Left kidney (tissue), 2 donors: ENCODE measurements around the gene HEATR3. TPM values are rescaled to one million over a fixed set of nuclear protein-coding genes. Genes with fewer than 3 reads are reported as not detected.
"Not testable (repeated sequence)": the region's sequence is repeated elsewhere in the genome, so short reads cannot be mapped to it uniquely, and the experiment has no call there.

Experiments
- DNase-seq: peaks from one replicate; pipeline ENCODE4 v3.0.0-alpha.2; 2013
- polyA plus RNA-seq: library from polyadenylated mRNA; unstranded; fragments of 120-200 nt; gene quantifications from one replicate; pipeline ENCODE4 v1.2.1, GENCODE V29; 2013; ENCODE audit not compliant: insufficient read length

The HEATR3 gene
- polyA plus RNA-seq, 1 donor = 23.3 TPM

DNA sequence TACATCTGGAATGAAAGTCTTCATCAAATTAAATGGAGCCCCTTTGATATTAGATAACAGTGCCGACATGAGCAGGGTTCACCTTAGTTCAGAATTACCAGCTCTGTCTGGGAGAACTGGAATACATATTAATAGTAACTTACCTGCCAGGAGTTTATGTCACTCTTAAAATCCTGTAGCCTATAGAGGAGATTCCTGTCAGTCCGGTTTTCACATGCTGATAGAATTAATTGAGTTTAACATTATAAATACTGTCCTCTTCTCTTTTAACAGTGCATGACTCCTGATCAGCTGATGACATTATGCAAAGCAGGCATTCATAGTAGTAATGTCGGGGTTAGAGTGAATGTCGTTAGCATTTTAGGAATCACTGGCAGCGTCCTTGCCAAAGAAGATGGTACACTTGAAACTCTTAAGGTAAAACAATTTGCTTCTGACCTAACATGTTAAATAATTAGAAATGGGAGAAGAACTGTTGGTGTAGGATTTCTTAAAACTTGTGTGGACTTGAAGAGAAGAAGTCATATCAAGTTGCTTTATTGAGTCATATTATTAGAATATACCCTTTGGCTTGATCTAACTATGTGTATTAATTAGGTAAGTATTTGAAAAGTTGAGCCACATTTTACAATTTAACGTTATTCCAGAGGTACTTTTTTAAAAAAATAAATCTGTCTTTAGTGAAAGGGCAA, 34.3 kb downstream of the HEATR3 start:
- no peak for DNase-seq

DNA sequence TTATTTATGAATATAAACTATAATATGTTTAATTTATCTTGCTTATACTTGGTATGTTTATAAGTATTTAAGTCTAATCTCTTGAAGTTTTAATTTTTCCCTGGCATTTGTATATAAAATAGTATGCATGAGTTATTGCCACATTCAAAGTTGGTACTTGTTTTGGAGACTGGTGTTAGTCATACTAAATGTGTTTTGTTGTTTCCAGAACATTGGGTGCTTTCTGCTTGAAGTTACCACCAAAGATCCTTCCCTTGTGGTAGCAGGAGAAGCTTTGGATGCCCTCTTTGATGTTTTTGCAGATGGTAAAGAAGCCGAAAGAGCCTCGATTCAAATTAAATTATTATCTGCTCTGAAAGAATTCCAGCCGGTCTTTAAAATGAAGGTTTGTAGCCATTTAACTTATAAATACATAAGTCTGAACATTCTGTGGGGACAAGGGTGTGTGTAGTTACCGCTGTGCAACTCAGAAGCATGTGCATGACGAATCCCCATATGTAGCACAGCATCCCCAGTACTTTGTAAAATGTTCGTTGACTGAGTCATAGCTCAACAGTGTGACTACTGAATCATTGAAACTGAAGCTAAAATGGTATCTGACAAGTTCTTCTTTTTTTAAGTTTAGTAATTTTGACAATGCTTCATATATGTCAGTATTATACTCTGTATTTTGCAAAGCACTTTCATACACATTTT, 36.4 kb downstream of the HEATR3 start:
- DNase-seq = no peak

DNA sequence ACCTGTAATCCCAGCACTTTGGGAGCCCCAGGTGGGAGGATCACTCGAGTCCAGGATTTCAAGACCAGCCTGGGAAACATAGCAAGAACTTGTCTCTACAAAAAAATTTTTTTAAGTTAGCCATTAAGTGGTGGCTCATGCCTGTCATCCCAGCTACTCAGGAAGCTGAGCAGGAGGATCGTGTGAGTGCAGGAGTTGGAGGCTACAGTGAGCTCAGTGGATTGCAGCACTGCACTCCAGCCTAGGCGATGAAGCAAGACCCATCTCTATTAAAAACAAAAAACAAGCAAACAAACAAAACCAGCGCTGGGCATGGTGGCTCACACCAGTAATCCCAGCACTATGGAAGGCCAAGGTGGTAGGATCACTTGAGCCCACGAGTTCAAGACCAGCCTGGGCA, 38.0 kb downstream of the HEATR3 start:
- no peak for DNase-seq

DNA sequence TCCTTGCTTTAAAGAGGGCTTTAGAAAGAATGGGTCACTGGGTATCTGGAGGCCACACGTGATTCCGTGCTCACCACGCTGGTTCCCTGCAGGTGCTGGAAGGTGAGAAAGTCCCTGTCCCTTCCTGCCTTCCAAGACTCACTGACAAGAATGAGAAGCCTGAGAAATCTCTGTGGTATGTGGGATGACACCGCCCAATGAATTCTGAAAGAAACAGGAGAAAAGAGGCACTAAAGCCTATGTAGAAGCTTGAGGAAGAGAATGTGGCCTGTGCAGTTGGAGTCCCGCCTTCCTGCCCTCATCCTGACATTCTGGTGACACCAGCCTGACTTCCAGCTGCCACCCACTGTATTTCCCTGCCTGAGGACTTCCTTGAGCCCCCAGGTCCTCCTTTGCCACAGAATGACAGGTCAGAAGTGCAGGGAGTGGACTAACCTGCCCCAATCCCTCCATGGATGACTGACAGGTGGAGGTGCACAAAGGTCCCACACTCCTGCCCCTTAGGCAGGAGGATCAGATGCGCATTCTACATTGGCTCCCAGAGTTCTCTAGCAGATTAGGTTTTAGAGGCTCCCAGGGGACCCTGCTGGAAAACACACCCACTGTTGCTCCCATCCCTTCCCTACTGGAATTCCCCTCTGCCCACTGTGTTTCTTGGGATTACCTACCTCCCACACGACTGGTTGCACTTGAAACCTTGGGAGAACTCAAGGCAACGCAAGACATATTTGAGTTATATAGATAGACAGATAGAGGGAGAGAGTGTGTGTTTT, 48.8 kb downstream of the HEATR3 start:
- no peak for DNase-seq

DNA sequence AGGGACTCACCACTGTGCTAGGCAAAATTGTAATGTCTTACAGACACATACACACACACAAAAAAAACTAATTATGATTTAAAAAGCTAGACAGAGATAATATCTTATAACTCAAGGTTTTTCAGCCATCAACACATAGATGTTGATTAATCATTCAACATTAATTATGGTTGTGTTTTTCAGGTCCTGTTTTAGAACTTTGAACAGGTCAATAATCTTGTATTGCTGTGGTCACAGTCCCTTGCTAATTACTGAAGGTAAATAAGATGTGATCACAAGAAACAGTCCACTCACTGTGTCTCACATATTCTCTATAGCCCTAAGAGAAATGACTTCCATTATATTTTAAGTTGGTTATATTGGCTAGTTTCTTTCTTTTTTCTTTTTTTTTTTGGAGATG, 54.9 kb downstream of the HEATR3 start:
- no peak for DNase-seq

DNA sequence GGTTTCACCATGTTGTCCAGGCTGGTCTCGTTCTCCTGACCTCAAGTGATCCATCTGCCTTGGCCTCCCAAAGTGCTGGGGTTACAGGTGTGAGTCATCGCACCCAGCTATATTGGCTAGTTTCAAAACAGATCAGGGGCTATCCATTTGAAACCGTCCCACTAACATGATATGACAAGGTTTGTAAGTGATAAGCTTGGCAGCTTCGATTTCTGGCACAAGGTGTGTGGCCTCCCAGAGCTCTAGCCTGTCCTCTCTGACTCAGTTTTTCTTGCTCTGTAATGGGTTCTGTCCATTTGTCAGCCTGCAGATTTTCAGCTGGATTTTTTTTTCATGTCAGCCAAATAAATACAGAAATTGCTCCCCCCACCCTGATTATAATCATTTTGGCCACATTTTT, 55.5 kb downstream of the HEATR3 start:
- no peak for DNase-seq

DNA sequence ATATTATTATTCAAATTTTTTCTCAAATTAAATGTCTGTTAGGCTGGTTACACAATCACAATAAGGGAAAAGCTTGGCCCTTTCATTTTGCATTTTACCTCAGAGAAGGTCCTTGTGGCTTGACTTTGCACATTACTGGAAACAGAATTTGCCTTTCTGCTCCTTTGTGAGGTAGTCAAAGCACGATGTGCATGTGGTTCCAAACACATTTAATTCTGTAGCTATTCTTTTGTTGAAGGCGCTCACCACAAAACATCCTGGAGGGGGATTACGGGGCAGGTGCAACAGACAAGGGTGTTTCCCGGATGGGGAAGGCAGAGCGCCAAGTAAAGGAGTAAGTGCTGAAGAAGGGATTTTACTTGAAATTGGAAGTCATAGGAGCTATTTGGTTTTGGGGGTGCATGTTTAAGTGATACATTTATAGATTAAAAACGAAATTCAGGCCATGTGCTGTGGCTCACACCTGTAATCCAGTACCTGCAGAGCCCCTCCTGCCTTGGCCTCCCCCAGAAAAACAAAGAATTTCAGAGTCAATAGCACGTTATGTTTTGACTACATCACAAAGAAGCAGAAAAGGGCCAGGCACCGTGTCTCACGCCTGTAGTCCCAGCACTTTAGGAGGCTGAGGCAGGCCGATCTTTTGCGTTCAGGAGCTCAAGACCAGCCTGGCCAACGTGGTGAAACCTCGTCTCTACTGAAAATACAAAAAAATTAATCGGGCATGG, 56.1 kb downstream of the HEATR3 start:
- no peak for DNase-seq

DNA sequence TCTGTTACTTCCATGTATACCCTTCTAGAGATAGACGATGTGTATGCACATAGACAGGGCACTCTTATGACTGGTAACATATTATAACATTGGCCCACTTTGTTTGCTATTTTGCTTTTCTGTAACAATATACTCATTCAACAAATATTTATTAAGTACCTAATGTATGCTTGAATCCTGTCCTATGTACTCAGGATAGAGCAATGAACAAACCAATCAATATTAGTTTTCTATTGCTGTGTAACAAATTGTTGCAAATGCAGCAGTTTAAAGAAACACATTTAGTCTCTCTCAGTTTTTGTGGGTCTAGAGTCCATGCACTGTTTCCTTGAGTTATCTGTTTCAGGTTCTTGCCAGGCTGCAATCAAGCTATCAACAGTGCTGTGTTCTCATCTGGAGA, 57.6 kb downstream of the HEATR3 start:
- no peak for DNase-seq

DNA sequence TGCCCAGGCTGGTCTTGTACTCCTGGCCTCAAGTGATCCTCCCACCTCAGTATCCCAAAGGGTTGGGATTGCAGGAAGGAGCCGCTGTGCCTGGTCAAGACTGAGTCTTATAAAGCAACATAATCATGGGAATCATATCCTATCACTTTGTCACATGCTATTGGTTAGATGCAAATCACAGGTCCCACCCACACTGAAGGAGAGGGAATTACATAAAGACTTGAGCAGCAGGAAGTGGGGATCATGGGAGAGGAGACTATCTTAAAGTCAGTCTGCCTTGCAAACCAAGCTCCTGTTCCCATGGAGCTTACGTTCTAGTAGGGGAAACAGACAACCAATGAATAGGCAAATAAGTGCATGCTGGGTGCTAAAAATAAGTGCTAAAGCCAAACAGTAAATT, 59.0 kb downstream of the HEATR3 start:
- no peak for DNase-seq

DNA sequence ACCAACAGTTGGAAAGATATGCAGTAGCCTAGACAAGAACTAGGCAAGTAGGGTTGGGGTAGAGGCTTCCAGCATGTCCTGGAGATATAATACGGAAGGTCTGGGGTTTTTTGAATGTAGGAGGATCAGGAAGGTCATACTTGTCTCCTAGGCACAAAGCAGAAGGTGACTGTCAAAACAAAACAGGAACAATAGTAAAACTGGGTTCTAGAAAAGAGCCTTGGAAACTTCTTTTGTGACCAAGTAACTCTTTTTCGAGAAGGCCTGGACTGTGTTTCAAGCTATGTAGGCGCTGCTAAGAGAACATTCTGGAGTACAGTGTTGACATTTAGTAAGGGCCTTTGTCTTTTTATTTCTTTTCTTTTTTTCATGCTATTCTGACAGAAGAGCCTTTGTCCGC, 60.4 kb downstream of the HEATR3 start:
- DNase-seq = no peak

DNA sequence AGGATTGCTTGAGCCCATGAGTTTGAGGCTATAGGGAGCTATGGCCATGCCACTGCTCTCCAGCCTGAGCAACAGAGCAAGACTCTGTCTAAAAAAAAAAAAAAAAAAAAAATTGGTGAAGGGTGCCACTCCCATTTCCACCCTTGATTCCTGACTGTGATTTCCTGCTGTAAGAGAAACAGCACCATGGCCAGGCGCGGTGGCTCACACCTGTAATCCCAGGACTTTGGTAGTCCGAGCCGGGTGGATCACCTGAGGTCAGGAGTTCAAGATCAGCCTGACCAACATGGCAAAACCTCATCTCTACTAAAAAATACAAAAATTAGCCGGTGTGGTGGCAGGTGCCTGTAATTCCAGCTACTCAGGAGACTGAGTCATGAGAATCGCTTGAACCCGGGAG, 66.8 kb downstream of the HEATR3 start:
- DNase-seq = not testable (repeated sequence)

DNA sequence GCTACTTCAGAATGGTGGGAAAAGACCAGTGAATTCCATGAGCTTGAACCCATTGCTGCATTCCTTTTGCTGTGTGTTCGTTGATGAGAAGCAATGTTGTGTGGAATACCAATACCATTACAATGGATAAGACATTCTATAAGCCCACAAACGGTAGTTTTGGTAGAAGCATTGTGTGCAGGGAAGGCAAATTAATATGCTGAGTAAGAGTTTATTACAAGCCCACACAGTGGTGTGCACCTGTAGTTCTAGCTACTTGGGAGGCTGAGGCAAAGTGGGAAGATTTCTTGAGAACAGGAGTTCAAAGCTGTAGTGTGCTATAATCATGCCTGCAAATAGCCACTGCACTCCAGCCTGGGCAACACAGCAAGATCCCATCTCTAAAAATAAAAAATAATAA, 67.4 kb downstream of the HEATR3 start:
- no peak for DNase-seq

DNA sequence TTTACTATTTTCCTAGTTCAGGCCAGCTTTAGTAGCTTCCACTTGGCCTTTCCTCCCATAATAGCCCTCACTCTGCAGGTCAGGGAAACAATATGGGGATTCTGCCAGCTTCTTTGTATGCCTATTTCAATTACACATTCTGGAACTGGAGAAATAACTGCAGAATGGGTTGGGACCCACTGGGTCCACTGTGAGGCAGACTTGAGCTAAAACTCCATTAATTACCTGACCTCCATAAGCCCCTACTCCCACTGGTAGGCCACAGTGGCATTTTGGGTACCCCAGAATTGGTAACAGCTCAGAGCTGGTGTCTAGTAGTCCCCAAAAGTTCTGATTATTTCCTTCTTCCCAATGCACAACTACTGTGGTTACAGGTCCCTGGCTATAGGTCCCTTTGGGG, 70.6 kb downstream of the HEATR3 start:
- no peak for DNase-seq

DNA sequence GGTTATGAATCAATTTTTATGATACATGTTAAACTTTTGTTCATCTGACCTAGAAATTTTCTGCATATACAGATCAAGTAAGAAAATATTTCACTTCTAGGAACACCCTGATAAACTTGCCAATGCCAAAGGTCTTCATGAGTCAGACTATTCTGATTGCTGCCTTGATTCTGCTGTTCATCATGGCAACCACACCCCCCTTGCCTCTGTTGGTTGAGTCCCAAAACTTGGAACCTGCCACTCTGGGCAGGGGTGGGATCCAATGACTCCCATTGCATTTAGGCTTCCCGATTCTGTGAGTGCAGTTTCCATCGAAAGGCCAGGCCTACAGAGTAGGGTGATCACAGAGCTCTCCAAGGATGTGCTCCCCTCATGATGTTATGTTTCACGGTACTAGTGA, 71.5 kb downstream of the HEATR3 start:
- DNase-seq = no peak

DNA sequence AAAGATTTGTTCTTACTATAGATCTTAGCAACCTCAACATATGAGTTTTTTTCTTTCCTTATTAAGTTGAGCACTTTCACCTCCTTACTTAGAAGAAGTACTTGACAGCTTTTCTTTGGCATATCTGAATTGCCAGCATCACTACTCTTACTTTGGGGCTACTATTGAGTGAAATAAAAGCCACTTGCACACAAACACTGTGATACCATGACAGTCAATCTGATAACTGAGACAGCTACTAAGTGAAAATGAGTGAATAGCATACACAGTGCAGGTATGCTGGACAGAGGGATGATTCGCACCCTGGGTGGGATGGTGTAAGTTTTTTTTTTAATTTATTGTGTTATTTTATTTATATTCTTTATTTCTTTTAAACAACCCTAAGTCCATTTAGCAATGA, 73.8 kb downstream of the HEATR3 start:
- DNase-seq = no peak

DNA sequence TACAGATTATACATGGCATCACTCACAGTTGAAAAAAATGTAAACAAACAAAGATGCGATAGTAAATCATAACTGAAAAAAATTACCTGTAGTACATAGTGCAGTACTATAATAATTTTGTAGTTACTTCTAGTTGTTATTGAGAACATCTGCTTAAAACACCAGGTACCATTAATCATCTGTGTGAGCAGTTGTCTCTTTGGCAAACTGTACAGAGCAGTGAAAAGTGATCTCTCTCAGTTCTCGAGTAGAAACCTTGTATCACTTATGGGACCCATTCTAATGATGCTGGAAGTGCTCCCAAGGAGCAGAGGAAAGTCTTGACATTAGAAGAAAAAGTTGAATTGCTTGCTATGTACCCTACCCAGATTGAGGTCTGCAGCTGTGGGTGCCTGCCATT, 78.4 kb downstream of the HEATR3 start:
- no peak for DNase-seq

DNA sequence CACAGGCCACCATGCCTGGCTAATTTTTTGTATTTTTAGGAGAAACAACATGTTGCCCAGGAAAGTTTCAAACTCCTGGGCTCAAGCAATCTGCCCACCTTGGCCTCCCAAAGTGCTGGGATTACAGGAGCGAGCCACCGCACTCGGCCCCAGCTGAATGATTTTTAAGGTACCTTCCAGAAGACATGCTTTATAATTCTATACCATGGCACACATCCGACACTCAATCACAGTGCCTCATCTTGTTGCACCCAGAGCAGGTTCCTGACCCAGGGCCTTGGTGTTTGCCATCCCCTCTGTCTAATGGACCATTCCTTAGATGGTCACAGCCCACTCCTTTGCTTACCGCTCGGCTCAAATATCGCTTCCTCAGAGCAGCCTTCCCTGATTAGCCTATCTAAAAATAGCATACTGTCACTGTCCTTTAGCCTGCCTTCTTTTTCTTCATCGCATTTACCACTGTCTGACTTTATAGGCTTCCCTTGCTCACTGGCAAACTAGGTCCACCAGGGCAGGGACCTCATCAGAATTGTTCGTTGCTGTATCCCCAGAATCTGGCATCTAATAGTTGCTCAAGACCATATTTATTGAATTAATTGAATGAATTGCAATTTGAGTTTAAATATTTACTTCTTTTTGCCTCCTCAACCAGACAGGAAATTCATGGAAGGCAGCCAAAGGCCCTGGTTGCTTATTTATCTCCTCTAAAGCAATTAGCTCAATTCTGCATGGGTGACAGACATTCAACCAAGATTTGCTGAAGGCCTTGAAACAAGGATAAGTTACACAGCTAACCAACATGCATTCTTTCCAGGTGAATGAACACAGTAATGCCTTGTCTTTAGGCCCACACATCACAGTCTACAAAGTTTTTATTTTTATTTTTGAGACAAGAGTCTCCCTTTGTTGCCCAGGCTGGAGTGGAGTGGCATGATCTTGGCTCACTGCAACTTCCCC, 81.0 kb downstream of the HEATR3 start:
- no peak for DNase-seq

DNA sequence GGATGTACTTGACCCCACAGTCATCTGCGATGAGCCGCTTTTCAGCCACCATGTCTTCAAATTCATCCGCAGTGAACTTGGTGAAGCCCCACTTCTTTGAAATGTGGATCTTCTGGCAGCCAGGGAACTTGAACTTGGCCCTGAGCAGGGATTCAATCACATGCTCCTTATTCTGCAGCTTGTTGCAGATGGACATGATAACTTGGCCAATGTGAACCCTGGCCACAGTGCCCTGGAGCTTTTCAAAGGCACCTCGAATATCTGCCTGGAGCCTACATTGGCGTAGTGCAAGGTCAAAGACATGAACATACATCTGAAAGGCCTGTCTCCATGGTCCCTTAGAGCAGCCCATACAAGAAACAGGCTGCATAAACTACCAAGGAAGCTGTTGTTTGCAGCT, 85.6 kb downstream of the HEATR3 start:
- DNase-seq = no peak

DNA sequence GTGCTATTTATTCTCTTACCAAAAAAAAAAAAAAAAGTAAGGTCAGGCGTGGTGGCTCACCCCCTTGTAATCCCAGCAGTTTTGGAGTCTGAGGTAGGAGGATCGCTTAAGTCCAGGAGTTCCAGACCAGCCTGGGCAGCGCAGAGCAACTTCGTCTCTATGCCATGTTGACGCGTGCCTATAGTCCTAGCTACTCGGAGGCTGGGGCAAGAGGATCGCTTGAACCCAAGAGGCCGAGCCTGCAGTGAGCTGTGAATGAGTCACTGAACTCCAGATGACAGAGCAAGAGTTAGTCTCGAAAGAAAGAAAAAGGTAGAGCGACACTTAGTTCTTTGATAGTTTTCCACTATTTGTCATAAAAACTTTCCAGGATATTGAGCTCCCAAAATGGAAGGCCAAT, 86.0 kb downstream of the HEATR3 start:
- DNase-seq = no peak

DNA sequence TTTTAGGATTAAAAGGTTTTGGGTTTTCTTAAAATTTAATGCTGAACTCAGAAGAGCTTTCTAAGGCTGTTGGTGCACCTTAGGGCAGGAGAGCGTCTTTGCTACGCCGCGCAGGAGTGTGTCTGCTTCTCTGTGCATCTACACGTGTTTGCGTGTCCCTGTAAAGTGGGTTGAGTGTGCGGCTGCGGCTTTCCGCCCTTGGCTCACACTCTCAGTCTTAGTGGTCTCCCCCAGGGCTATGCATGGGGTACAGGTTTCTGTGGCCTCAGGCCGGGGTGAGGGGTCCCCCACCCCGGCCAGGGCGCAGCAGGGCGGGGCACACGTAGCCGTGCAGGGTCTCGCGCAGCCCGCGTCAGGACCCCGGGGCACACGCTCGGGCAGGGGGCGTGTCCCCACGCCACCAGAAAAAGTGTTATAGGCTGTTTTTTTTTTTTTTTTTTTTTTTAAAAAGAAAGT, 86.6 kb downstream of the HEATR3 start:
- DNase-seq = no peak
